Adipocyte (in vitro differentiated cells): ENCODE data around the gene FBXL12.
"Not testable (repeated sequence)": the region's sequence is repeated elsewhere in the genome, so short reads cannot be mapped to it uniquely, and the experiment has no call there.

Experiments
- DNase-seq: peaks from one replicate; pipeline ENCODE4 v3.0.0-alpha.2; 2015; ENCODE audit warnings: low read depth
- H3K27me3 ChIP-seq: replicated peaks from 2 replicates; pipeline ENCODE4 v1.7.0; 2013; ENCODE audit warnings: mild to moderate bottlenecking, low read length, moderate library complexity; ENCODE audit not compliant: control insufficient read depth, insufficient read depth
- H3K36me3 ChIP-seq: 2 replicates; pipeline ENCODE4 v1.7.0; 2013; ENCODE audit warnings: low read length, mild to moderate bottlenecking, moderate library complexity; ENCODE audit not compliant: control insufficient read depth, insufficient read depth, severe bottlenecking
- H3K4me1 ChIP-seq: 2 replicates; pipeline ENCODE4 v1.7.0; 2013; ENCODE audit warnings: mild to moderate bottlenecking, low read length, moderate library complexity; ENCODE audit not compliant: control insufficient read depth, insufficient read depth
- H3K4me3 ChIP-seq: 2 replicates; pipeline ENCODE4 v1.7.0; 2013; ENCODE audit warnings: mild to moderate bottlenecking, low read length, moderate library complexity
- H3K9ac ChIP-seq: 2 replicates; pipeline ENCODE4 v1.7.0; 2013; ENCODE audit warnings: mild to moderate bottlenecking, low read length, moderate library complexity
- H3K9me3 ChIP-seq: 2 replicates; pipeline ENCODE4 v1.7.0; 2013; ENCODE audit warnings: mild to moderate bottlenecking, low read length, moderate library complexity; ENCODE audit not compliant: control insufficient read depth

FBXL12 gene

DNA sequence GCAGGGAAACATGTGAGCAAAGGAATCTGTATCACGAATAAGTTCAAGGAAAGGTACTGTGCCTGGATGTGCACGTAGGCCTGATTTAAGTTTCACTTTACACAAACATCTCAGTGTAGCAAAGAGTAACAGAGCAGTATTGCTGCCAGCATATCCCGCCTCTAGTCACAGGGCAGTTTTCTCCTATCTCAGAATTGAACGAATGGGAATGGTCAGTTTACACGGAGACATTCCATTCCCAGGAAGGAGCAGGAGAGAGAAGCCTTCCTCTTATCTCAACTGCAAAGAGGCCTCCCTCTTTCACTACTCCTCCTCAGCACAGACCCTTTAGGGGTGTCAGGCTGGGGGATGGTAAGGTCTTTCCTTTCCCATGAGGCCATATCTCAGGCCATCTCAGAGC lies 29.3 kb downstream of the FBXL12 start:
- H3K27me3 ChIP-seq, H3K36me3 ChIP-seq, H3K4me3 ChIP-seq, DNase-seq, H3K9me3 ChIP-seq, H3K4me1 ChIP-seq: not testable (repeated sequence)
- peak overlapping the region; percentile 39 for H3K9ac ChIP-seq

DNA sequence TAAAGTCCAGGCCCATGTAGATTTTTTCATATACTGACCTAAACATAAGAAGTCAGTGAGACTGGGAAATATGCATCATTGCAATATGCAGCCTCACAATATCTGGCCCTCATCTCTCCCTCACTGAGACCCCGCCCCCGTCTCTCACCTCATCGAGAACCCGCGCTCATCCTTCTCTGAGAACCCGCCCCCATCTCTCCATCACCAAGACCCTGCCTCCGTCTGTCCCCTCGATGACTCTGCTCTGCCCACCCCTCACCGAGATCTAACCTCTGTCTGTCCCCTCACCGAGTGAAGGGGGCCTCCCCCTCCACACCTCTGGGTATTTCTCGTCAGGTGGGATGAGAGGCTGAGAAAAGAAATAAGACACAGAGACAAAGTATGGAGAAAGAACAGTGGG lies 29.8 kb downstream of the FBXL12 start:
- no peak overlapping the region for H3K4me3 ChIP-seq
- no peaks in the 10 kb centered on the region for H3K9me3 ChIP-seq
- DNase-seq, result no peak
- no peaks in the 10 kb centered on the region for H3K36me3 ChIP-seq
- peaks cover 13% of the 10 kb centered on the region for H3K4me1 ChIP-seq
- H3K27me3 ChIP-seq, result no peaks in the 10 kb centered on the region
- H3K9ac ChIP-seq, result peak overlapping the region; percentile 39

DNA sequence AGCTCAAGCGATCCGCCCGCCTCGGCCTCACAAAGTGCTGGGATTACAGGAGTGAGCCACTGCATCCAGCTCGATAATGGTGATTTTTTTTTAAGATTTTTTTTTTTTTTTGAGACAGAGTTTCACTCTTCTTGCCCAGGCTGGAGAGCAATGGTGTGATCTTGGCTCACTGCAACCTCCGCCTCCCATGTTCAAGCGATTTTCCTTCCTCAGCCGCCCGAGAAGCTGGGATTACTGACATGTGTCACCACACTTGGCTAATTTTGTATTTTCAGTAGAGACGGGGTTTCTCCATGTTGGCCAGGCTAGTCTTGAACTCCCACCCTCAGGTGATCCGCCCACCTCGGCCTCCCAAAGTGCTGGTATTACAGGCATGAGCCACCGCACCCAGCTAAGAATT lies 30.3 kb downstream of the FBXL12 start:
- not testable (repeated sequence) for H3K4me3 ChIP-seq, H3K9ac ChIP-seq, H3K36me3 ChIP-seq, H3K9me3 ChIP-seq, H3K27me3 ChIP-seq, DNase-seq
- H3K4me1 ChIP-seq, result peaks cover 13% of the 10 kb centered on the region

DNA sequence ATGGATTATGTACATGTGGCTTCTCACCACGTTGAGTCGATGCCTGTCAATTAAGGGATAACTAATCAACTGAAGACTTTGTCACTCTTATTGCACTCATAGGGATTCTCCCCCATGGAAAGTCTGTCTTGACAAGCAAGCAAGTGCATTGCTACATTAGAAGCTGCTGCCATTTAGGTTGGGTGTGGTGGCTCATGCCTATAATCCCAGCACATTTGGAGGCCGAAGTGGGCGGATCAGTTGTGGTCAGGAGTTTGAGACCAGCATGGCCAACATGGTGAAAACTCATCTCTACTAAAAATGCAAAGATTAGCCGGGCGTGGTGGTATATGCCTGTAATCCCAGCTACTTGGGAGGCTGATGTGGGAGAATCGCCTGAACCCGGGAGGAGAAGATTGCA lies 32.1 kb downstream of the FBXL12 start:
- no peak overlapping the region for H3K9ac ChIP-seq
- H3K9me3 ChIP-seq, result no peaks in the 10 kb centered on the region
- H3K4me1 ChIP-seq, result peaks cover 13% of the 10 kb centered on the region
- no peak overlapping the region for H3K4me3 ChIP-seq
- no peak for DNase-seq
- H3K27me3 ChIP-seq, result no peaks in the 10 kb centered on the region
- H3K36me3 ChIP-seq, result no peaks in the 10 kb centered on the region

DNA sequence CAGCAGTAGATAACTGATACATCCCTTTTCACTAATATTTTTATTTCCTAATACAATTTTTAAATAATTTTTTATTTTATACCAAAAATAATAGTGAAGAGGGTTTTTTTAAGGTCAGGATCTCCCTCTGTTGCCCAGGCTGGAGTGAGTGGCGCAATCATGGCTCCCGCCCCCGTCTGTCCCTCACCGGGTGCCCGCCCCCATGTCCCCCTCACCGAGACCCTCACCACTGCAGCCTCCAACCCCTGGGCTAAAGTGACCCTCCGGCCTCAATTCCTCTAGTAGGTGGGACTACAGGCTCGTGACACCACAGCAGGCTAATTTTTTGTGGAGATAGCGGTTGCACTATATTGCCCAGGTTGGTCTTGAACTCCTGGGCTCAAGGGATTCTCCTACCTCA lies 32.5 kb downstream of the FBXL12 start:
- Histone ChIP-seq H3K9me3 (no peaks in the 10 kb centered on the region), H3K36me3 (no peaks in the 10 kb centered on the region), H3K9ac (peak overlapping the region; percentile 87), H3K4me1 (peaks cover 13% of the 10 kb centered on the region), H3K4me3 (peak overlapping the region; percentile 92), H3K27me3 (no peaks in the 10 kb centered on the region)
- DNase-seq, result no peak

DNA sequence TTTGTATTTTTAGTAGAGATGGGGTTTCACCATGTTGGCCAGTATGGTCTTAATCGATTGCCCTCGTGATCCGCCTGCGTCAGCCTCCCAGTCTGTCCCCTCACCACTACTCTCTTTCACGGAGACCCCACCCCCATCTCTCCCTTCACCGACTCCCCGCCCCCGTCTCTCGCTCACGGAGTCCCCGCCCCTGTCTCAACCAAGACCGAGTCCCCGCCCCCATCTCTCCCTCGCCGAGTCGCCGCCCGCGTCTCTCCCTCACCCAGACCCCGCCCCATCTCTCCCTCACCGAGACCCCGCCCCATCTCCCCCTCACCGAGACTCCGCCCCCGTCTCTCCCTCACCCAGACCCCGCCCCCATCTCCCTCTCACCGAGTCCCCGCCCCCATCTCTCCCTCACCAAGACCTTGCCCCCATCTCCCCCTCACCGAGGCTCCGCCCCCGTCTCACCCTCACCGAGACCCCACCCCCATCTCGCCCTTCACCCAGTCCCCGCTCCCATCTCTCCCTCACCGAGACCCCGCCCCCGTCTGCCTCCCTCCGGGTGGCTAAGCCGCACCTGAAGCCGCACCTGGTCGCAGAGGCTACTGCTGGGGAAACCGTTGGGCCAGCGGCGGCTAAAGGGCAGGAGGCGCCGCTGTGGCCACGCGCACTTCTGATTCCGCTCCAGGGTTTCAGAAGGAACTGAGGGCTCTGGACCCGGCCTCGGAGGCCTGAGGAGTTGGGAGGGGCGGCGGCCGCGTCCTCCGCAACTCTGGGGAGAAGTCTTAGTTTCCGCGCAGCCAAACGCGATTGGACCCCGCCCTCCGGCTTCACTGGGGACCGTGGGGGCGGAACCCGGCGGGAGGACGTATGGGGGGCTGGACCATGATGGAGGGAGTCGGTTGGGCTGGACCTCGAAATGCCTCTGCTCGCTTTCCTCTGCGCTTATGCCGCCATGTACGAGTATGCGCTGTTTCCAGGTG lies 33.2 kb downstream of the FBXL12 start:
- Histone ChIP-seq H3K36me3 (no peaks in the 10 kb centered on the region), H3K4me1 (peaks cover 13% of the 10 kb centered on the region), H3K4me3 (peak overlapping the region; percentile 92), H3K27me3 (no peaks in the 10 kb centered on the region), H3K9ac (peak overlapping the region; percentile 87), H3K9me3 (no peaks in the 10 kb centered on the region)
- DNase-seq, result peak; percentile 100

DNA sequence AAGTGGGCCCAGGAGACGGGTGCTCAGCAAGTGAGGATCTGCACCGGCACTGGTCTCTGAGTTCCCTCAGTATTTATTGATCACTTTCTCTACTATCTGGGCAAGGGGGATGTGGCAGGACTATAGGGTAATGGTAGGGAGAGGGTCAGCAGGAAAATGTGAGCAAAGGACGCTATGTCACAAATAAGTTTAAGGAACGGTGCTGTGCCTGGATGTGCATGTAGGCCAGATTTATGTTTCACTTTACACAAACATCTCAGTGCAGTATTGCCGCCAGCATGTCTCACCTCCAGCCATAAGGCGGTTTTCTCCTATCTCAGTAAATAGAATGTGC lies 34.7 kb downstream of the FBXL12 start:
- H3K9me3 ChIP-seq, DNase-seq, H3K27me3 ChIP-seq, H3K36me3 ChIP-seq, H3K4me3 ChIP-seq, H3K4me1 ChIP-seq, H3K9ac ChIP-seq: not testable (repeated sequence)

- no peaks in the 10 kb centered on the region for H3K9me3 ChIP-seq
- H3K4me3 ChIP-seq, result no peak overlapping the region
- DNase-seq, result no peak
- H3K9ac ChIP-seq, result no peak overlapping the region
- H3K27me3 ChIP-seq, result no peaks in the 10 kb centered on the region
- H3K4me1 ChIP-seq, result peaks cover 9% of the 10 kb centered on the region
- no peaks in the 10 kb centered on the region for H3K36me3 ChIP-seq
Measured at GRCh38 chr19:9782338-9782737, 36.5 kb downstream of the FBXL12 start.

DNA sequence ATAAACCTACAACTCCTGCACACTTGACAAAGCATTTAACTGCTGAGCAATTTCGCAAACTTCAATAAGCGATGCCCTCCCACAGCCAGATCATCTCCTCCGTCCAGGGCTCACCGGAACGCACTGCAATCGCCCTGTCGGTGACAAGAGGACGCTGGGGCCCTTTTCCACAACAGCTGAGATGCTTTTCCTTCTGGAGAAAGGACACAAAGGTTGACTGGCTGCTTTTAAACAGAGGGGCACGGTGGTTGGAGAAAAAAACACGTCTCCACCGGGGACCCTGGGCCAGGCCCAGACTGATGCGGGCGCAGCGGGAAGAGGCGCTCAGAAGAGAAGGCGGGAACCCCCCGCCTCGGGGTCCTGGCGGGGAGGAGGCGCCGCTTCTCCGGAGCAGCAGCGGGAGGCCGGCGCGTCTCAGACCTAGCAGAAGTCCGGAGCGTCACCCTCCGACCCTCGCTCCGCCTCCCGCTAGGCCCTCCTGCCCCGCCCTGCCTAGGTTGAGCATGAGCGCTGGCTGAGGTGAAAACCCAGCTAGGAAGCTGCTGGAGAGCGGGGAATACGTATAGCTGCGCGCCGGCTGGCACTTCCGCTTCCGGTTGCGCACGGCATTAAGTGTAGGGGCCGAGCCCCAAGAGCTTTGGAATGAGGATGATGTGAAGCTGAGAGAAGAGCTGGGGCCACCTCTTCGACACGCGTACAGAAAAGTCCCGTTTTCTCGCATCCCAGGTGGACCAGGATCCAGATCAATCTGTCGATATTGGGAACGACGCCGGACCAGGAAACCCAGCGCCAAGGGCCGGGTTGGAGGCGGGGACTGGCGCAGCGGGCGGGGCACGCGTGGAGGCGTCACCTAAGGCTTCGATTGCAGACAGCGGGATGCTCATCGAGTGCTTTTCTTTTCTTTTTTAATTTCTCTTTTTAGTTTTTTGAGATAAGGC lies 50.4 kb downstream of the FBXL12 start, which contains the start of gene ZNF846:
ZNF846 (minus strand) TSS at position 564 of the 938 bp plus-strand sequence. CDS start 3,788 bp downstream, outside the sequence.
- Histone ChIP-seq H3K4me1 (peaks cover 7% of the 10 kb centered on the region), H3K9ac (peak within 1 kb of the TSS; percentile 95), H3K27me3 (no peaks in the 10 kb centered on the region), H3K4me3 (peak within 1 kb of the TSS; percentile 97), H3K36me3 (peaks cover 10% of the 10 kb centered on the region), H3K9me3 (peaks cover 3% of the 10 kb centered on the region)
- DNase-seq, result peak; percentile 97
